HG03025 (cell line): ENCODE measurements around the gene SCLY.

Source experiments
- ATAC-seq: cut with Tn5 transposase; IDR thresholded peaks from one replicate; pipeline ENCODE4 v1.9.1; 2021; ENCODE audit warnings: mild to moderate bottlenecking, moderate library complexity; ENCODE audit not compliant: unreplicated experiment, low FRiP score

The SCLY gene

DNA sequence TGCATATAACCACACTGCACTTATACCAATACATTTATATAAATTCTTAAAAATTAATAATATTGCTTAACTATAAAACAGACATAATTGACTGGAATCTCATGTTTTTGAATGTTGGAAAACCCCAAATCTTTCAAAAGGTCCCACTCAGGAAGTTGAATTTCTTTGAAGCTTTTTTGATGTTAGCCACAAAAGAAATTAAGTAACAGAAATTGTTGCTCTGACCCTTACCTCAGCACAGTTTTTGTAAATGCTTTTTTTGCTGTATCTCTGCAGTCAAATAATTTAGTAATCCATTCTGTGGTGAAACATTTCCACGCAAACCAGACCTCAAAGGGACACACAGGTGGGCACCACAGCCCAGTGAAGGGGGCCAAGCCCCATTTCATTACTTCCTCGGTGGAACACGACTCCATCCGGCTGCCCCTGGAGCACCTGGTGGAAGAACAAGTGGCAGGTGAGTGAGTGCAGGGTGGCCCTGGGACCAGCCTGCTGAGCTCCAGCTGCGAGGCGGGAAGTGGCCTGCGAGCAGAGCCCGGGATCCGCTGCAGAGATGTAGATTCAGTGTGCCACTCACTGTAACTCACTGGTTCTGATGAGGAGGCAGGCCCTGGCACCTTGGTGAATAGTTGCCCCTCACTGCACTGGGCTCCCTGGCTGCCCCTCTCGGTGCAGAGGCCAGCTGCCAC is 8.4 kb downstream of the SCLY start:
- ATAC-seq: no peak

- no peak for ATAC-seq
These were observed 9.1 kb downstream of the SCLY start for GRCh38 chr2:238069877-238070276.

- ATAC-seq: no peak
These were observed 14.6 kb downstream of the SCLY start for GRCh38 chr2:238075397-238075796.

DNA sequence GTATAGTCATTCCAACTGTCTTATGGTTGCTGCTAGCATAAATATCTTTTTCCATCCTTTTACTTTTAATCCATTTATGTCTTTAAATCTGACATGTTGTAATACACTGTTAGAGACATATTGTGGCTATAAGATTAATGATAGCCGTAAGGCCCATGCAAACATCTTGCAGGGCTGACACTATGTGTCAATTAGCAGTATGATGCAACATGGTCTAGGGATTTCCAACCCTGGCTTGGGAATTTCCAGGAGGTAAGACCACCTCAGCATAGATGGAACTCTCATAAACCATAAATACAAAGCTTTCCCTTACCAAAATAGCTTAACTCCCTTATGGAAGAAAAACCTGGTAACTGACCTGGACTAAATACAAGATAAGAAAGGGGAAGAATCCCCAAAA is 16.5 kb downstream of the SCLY start:
- no peak for ATAC-seq

DNA sequence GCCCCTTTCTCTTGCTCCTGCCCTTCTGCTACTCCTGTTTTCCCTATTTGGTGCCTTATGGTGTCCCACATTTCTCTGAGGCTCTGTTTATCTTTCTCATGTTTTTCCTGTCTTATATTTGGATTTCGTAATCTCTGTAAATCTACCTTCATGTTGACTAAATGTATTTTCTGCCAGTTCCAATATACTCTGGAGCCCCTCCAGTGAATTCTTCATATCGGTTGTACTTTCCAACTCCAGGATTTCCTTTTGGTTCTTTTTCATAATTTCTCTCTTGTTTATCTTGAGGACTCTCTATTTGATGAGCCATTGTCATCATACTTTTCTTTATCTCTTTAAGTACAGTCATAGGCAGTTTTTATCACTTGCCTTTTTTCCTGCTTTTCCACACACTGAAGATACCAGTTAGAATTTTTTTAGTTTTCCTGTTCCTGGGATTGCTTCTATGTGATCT is 19.1 kb downstream of the SCLY start:
- no peak for ATAC-seq

GRCh38 chr2:238080518-238080917 is 19.7 kb downstream of the SCLY start:
- no peak for ATAC-seq

DNA sequence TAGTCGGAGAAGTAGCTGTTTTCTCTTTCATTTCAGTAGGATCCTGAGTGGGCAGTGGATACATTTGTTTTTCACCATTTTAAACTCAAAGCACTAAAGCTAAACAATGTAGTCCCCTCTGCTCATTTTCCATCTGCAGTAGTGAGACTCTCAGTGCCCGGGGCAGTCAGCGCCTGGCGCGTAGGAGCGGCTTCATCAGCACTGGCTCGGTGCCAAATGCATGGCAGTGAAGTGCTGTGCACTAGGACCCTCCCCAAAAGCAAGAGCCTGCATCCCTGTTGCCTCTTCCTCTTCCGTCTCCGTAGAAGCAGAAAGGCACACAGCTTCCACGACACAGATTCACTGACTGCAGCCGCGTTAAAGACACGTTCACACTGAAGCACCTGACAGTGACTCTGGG is 20.3 kb downstream of the SCLY start:
- ATAC-seq: no peak

DNA sequence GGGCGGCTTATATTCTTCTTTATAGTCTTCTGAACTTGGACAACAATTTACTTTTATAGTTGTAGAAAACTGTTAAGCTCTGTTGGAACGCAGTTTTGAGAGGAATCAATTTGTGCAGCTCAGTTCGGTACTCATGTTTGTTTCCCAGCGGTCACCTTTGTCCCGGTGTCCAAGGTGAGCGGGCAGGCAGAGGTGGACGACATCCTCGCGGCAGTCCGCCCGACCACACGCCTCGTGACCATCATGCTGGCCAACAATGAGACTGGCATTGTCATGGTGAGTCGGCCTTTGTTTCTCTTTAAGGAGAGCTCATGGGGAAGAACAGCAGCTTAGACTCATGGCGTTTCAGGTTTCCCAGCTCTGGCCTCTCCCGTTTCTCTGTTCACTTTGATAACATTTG is 20.8 kb downstream of the SCLY start:
- no peak for ATAC-seq

GRCh38 chr2:238082151-238082550 is 21.4 kb downstream of the SCLY start:
- ATAC-seq: no peak

GRCh38 chr2:238082827-238083226 is 22.0 kb downstream of the SCLY start:
- ATAC-seq: no peak

- ATAC-seq: no peak
These were observed 23.1 kb downstream of the SCLY start for GRCh38 chr2:238083919-238084318.

DNA sequence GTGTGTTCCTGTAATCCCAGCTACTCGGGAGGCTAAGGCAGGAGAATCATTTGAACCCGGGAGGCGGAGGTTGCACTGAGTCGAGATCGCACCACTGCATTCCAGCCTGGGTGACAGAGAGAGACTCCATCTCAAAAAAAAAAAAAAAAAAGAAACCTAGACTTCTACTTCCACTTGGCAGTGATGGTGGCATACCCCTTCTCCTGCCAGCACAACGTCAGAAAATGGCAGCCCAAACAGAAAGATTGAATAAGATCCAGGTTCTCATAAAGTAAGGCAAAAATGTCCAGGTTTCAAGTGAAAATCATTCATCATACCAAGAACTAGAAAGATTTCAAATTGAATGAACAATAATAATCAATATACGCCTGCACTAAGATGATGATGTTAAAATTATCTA is 24.0 kb downstream of the SCLY start:
- no peak for ATAC-seq

- no peak for ATAC-seq
These were observed 25.1 kb downstream of the SCLY start for GRCh38 chr2:238085899-238086298.

DNA sequence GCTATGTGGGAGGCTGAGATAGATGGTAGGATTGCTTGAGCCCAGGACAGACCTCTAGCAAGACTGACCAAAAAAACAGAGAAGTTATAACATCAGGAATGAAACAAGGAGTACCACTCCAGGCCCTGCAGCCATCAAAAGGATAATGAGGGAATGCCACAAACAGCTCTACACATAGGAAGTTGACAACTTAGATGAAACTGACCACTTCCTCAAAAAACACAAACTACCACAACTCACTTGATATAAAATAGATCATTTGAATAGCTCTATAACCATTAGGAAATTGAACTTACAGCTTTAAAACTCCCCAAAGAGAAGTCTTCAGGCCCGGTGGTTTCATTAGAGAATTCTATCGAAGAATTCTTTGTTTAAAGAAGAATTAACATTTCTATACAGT is 26.4 kb downstream of the SCLY start:
- ATAC-seq: no peak

GRCh38 chr2:238090887-238091286 is 30.1 kb downstream of the SCLY start:
- no peak for ATAC-seq

DNA sequence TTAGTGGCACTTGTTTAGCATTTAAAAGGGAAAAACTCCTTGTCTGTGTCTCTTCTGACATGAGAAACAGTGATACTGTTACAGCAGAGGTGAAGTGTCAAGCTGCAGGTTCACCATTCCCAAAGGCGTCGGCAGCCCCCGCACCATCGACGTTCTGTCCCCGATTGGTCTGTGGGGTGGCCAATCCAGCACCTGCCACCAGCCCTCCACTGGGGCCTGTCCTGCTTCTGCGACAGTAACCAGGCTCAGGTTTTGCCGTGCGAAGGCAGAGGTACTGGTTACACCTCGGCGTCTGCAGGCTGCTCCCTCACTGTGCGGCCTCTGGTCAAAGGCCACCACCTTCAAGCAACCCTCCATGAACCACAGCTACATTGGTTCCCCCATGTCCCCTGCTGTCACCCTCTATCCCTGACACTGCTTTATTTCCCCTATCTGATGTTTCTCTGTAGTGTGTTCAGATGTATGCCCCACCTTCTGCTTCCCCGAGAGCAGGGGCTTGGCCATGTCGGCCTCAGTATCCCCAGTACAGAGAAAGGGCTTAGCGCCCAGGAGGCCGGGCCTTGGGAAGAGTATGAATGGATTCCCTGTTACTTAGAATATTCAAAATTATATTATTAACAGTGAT is 30.7 kb downstream of the SCLY start:
- ATAC-seq: no peak

GRCh38 chr2:238092486-238093035 is 31.8 kb downstream of the SCLY start:
- no peak for ATAC-seq

DNA sequence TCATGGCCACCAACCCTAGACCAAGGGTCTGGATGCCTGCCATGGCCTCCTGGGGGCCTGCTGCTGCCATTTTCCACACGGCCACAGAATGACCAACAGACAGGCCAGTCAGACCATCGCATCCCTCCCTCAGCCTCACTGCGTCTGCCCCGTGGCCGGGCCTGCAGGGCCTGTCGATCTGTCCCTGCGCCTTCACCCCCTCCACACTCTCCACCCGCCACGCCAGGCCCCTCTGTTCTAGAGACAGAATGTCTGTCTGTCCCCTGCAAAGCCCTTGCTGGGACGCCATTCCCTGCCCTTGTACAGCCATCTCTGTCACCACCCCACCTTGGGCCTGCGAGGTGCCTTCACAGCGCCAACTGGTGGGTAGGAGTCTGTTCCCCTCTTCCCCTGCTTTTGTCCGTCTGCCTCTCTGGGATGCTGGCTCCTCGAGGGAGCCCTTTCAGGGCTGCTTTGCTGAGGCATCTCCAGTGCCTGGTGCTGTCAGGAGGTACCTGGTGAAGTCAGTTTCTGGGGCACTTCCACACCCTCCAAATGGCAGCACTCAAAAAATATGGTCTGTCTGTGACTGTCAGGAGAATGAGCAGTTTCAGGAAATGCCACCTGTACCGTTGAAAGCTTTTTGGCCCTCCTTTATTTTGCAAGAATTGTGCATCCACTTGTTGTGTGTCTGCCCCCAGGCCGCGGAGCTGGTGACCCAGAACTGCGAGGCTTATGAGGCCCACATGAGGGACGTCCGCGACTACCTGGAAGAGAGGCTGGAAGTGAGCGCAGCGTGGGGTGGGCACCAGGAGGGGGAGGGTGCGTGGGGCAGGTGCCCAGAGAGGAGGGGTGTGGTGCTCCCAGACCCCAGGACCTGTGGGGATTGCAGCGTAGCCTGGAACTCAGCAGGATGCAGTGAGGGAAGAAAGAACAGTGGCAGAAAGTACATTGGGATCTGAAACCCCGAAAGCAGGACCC is 32.7 kb downstream of the SCLY start:
- no peak for ATAC-seq

- ATAC-seq: no peak
These were observed 33.7 kb downstream of the SCLY start for GRCh38 chr2:238094438-238095022.

- ATAC-seq: no peak
These were observed 34.3 kb downstream of the SCLY start for GRCh38 chr2:238095143-238095542.
